Lower leg skin (tissue), 3 donors: Measurements from ENCODE around the gene GPR85.

ENCODE experiments used
- POLR2A ChIP-seq, 2 donors: fragments of 450-650 bp; IDR thresholded peaks; one replicate each; pipeline ENCODE4 v1.6.1; 2016 to 2017; ENCODE audit warnings: antibody characterized with exemption in 2 of 2, mild to moderate bottlenecking in 1 of 2, moderate library complexity in 1 of 2
- TF ChIP-seq, protein P1 (sequence below), 3 donors: fragments of 450-650 bp; IDR thresholded peaks; one replicate each; pipeline ENCODE4 v1.5.1; 2016; ENCODE audit warnings: antibody characterized with exemption in 3 of 3, mild to moderate bottlenecking in 3 of 3, moderate library complexity in 2 of 3

DNA sequence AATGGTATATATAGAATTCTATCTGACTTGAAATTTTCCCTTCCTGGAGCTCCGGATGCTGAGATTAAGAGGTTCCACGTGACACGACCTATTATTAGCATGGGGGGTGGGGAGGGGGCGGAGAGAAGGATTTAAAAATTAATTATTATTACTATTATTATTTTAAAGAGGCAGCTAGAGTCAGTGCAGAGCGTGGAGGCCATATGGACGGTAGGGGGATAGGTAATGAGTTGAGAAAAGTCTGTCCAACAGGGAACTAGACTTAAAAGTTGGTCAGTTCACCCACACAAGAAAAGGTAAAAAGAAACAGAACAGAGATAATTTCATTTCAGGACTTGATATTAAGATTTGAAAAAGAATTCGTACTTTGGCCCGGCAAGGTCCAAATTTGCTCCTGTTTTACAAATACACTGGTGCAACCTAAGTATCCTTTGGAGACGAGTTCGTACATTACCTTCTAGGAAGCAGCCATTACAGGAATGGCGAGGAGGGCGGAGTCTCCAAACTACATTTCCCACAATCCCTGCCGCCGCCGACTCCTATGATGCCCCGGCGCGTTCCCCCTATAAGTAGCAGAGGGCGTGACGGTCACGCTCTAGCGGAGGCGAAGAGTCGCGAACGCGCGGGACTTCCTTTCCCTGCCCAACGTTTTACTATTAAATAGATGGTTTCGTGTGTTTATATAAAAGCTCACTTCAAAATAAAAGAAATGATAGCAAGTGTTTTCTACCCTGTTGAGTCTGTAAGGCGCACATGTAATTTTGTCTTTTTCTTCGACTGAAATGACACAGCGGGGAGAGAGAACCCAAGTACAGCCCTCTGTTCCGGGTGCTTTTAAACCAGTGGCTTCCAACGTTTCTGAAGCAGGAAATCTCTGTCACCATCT, 31.7 kb upstream of the GPR85 start, which contains the start of gene SMIM30:
- TF ChIP-seq, protein P1, sequence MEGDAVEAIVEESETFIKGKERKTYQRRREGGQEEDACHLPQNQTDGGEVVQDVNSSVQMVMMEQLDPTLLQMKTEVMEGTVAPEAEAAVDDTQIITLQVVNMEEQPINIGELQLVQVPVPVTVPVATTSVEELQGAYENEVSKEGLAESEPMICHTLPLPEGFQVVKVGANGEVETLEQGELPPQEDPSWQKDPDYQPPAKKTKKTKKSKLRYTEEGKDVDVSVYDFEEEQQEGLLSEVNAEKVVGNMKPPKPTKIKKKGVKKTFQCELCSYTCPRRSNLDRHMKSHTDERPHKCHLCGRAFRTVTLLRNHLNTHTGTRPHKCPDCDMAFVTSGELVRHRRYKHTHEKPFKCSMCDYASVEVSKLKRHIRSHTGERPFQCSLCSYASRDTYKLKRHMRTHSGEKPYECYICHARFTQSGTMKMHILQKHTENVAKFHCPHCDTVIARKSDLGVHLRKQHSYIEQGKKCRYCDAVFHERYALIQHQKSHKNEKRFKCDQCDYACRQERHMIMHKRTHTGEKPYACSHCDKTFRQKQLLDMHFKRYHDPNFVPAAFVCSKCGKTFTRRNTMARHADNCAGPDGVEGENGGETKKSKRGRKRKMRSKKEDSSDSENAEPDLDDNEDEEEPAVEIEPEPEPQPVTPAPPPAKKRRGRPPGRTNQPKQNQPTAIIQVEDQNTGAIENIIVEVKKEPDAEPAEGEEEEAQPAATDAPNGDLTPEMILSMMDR (IDR thresholded peaks at IDR 0.05), result no peak
- TF ChIP-seq POLR2A (IDR thresholded peaks at IDR 0.05), result peak in 1 of 2 donors; percentile 66
